HL-60 (cell line): ENCODE results near the gene ATP1A2.

Experiments used
- DNase-seq, 2 experiments: peaks; one replicate each; pipeline ENCODE4 v3.0.0-alpha.2; 2010 to 2020; ENCODE audit warnings: low read depth in 1 of 2, low spot score in 1 of 2
- H3K27ac ChIP-seq: fragments of 250-450 bp; sonication (Bioruptor Pico); replicated peaks from 2 replicates; pipeline ENCODE4 v1.5.1; 2020; ENCODE audit warnings: mild to moderate bottlenecking, moderate library complexity
- H3K27me3 ChIP-seq: fragments of 250-450 bp; sonication (Bioruptor Pico); 2 replicates; pipeline ENCODE4 v1.5.1; 2021; ENCODE audit warnings: mild to moderate bottlenecking, moderate library complexity; ENCODE audit not compliant: insufficient read depth, poor library complexity, severe bottlenecking
- H3K4me3 ChIP-seq: replicated peaks from 2 replicates; pipeline ENCODE4 v1.5.1; 2011; ENCODE audit warnings: mild to moderate bottlenecking, control low read depth, low read length; ENCODE audit not compliant: insufficient read depth
- GABPA ChIP-seq: IDR thresholded peaks from 2 replicates; pipeline ENCODE4 v1.6.1; 2012; ENCODE audit warnings: low read depth
- POLR2AphosphoS5 ChIP-seq: IDR thresholded peaks from 2 replicates; pipeline ENCODE4 v1.6.1; 2012; ENCODE audit warnings: low read depth
- SPI1 ChIP-seq: IDR thresholded peaks from 2 replicates; pipeline ENCODE4 v1.6.1; 2012; ENCODE audit warnings: low read depth, mild to moderate bottlenecking, borderline replicate concordance
- TF ChIP-seq, protein P1 (sequence below): IDR thresholded peaks from 2 replicates; pipeline ENCODE4 v1.6.1; 2012; ENCODE audit warnings: low read depth; ENCODE audit not compliant: insufficient replicate concordance
- TF ChIP-seq, protein P2 (sequence below): IDR thresholded peaks from one replicate; pipeline ENCODE4 v1.5.1; 2011; ENCODE audit warnings: low read length, control low read depth, inconsistent platforms; ENCODE audit not compliant: insufficient read depth

ATP1A2 gene

DNA sequence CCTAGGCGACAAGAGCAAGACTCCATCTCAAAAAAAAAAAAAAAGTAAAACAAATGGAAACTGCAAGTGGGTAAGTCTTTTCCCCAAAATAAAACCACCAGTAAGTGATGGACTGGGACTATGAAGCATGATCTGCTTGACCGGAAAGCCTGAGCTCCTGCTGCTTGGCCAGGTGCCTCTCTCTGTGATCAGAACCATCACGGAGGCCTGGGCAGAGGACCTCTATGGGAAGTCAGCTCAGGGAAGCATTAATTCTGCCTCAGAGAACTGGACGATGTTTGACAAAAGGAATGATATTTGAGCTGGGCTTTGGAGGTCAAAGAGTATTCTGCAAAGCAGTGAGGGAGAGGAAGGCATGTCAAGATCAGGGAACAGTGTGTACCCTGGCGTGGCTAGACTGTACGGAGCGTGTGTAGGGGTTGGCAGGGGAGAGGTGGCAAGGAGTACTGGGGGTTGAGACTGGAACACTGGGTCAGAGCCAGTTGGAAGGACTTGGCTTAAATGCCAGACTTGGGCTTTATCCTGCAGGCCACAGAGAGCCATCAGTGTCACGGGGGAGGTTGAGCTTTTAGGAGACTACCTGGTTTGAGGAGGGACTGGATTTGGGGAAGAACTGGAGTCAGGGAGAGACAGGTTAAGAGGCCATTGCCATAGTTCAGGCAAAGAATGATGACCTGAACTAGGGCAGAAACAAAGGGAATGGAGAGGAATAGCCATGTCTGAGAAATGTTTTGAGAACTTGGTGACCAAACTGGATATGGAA, 16.4 kb downstream of the ATP1A2 start:
- TF ChIP-seq, protein P1, sequence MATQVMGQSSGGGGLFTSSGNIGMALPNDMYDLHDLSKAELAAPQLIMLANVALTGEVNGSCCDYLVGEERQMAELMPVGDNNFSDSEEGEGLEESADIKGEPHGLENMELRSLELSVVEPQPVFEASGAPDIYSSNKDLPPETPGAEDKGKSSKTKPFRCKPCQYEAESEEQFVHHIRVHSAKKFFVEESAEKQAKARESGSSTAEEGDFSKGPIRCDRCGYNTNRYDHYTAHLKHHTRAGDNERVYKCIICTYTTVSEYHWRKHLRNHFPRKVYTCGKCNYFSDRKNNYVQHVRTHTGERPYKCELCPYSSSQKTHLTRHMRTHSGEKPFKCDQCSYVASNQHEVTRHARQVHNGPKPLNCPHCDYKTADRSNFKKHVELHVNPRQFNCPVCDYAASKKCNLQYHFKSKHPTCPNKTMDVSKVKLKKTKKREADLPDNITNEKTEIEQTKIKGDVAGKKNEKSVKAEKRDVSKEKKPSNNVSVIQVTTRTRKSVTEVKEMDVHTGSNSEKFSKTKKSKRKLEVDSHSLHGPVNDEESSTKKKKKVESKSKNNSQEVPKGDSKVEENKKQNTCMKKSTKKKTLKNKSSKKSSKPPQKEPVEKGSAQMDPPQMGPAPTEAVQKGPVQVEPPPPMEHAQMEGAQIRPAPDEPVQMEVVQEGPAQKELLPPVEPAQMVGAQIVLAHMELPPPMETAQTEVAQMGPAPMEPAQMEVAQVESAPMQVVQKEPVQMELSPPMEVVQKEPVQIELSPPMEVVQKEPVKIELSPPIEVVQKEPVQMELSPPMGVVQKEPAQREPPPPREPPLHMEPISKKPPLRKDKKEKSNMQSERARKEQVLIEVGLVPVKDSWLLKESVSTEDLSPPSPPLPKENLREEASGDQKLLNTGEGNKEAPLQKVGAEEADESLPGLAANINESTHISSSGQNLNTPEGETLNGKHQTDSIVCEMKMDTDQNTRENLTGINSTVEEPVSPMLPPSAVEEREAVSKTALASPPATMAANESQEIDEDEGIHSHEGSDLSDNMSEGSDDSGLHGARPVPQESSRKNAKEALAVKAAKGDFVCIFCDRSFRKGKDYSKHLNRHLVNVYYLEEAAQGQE: no peak
- TF ChIP-seq, protein P2, sequence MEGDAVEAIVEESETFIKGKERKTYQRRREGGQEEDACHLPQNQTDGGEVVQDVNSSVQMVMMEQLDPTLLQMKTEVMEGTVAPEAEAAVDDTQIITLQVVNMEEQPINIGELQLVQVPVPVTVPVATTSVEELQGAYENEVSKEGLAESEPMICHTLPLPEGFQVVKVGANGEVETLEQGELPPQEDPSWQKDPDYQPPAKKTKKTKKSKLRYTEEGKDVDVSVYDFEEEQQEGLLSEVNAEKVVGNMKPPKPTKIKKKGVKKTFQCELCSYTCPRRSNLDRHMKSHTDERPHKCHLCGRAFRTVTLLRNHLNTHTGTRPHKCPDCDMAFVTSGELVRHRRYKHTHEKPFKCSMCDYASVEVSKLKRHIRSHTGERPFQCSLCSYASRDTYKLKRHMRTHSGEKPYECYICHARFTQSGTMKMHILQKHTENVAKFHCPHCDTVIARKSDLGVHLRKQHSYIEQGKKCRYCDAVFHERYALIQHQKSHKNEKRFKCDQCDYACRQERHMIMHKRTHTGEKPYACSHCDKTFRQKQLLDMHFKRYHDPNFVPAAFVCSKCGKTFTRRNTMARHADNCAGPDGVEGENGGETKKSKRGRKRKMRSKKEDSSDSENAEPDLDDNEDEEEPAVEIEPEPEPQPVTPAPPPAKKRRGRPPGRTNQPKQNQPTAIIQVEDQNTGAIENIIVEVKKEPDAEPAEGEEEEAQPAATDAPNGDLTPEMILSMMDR: no peak
- TF ChIP-seq GABPA: no peak
- TF ChIP-seq SPI1: no peak
- TF ChIP-seq POLR2AphosphoS5: no peak
- DNase-seq: no peak
- no peak overlapping the region for H3K4me3 ChIP-seq
- no peak overlapping the region for H3K27ac ChIP-seq
- no peaks in the 10 kb centered on the region for H3K27me3 ChIP-seq

DNA sequence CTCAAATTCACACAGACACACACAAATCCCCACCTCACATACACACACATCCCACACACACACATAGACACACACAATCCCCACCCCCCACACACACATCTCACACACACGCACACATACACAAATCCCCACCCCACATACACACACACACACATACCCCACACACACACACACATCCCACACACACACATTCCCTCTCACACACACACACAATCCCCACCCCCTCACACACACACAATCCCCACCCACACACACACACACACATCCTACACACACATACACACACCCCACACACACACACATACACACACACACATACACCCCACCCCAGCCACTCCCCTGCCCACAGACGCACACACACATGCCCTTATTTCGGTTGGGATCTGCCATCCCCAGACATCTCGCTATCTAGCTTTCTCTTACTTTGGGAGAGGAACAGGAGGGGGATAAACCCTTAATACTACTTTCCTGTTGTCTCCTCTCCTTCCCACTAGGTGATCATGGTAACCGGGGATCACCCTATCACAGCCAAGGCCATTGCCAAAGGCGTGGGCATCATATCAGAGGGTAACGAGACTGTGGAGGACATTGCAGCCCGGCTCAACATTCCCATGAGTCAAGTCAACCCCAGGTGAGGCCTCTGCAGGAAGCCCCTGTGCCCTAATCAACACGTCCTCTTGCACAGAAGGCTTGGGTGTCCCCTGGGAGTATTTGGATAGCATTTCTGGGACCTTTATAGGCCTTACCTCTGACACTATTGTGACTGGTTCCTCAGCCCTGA, 18.6 kb downstream of the ATP1A2 start:
- Histone ChIP-seq H3K4me3 (no peak overlapping the region), H3K27me3 (no peaks in the 10 kb centered on the region), H3K27ac (no peak overlapping the region)
- DNase-seq: no peak
- TF ChIP-seq, protein P1: no peak
- TF ChIP-seq GABPA (no peak), POLR2AphosphoS5 (no peak), SPI1 (no peak)
- TF ChIP-seq, protein P2: no peak

DNA sequence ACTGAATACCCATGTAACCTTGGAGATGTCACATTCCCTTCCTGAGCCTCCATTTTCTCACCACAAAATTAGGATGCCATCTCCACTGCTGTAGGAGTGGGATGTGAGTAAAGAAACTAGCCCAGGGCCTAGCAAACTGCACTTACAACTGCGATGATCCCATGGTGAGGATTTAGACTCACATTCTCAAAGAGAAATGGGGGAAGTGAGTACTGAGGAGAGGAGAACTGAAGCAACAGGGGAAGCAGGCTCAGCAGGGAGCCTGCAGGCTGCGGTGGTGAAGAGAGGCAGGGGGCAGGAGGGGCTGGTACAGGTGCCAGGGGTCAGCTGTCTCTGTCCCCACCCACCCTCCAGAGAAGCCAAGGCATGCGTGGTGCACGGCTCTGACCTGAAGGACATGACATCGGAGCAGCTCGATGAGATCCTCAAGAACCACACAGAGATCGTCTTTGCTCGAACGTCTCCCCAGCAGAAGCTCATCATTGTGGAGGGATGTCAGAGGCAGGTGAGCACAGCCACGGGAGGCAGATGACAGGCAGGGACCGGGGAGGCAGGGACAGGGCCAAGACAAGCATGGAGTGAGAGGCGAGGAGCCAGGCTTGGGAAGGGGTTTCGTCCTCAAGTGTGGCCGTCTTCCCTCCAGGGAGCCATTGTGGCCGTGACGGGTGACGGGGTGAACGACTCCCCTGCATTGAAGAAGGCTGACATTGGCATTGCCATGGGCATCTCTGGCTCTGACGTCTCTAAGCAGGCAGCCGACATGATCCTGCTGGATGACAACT, 19.4 kb downstream of the ATP1A2 start:
- Histone ChIP-seq H3K4me3 (no peak overlapping the region), H3K27ac (no peak overlapping the region), H3K27me3 (no peaks in the 10 kb centered on the region)
- peak; percentile 25; the same call in 1 of the 2 replicates for TF ChIP-seq SPI1
- TF ChIP-seq, protein P1: no peak
- no peak for DNase-seq
